C1 segment of cervical spinal cord (tissue), 14 donors: ENCODE measurements around the gene KRTAP17-1.
"Not testable (repeated sequence)": the region's sequence is repeated elsewhere in the genome, so short reads cannot be mapped to it uniquely, and the experiment has no call there.

Experiments
- DNase-seq, 14 donors: peaks; one replicate each; lab custom pipeline; 2025; lab: John Stamatoyannopoulos, UW

KRTAP17-1 gene

GRCh38 chr17:41315204-41315794 lies at the start of gene KRTAP17-1:
Gene KRTAP17-1 (minus strand): TSS chr17:41315710. CDS start chr17:41315650, 60 bp downstream.
- no peak for DNase-seq

GRCh38 chr17:41363881-41364280 lies 48.4 kb upstream of the KRTAP17-1 start:
- no peak for DNase-seq

GRCh38 chr17:41360296-41360995 lies 44.9 kb upstream of the KRTAP17-1 start:
- no peak for DNase-seq

DNA sequence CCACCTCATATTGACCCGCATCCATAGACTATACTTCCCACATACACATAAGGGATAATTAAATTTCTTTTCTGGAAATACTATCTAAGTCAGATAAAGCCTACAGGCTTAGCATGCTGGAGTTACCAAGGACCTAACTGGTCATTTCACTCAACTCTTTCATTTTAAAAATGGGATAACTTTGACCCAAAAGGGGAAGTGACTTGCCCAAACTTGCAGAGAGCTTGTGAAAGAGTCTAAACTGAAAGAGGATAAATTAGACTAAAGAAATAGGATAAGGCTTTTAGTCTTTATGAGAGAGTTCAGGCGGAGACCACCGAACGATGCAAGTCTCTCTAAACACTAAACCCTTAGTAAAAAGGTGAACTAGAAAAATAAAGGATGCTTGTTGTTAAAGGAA lies 39.0 kb upstream of the KRTAP17-1 start:
- no peak for DNase-seq

DNA sequence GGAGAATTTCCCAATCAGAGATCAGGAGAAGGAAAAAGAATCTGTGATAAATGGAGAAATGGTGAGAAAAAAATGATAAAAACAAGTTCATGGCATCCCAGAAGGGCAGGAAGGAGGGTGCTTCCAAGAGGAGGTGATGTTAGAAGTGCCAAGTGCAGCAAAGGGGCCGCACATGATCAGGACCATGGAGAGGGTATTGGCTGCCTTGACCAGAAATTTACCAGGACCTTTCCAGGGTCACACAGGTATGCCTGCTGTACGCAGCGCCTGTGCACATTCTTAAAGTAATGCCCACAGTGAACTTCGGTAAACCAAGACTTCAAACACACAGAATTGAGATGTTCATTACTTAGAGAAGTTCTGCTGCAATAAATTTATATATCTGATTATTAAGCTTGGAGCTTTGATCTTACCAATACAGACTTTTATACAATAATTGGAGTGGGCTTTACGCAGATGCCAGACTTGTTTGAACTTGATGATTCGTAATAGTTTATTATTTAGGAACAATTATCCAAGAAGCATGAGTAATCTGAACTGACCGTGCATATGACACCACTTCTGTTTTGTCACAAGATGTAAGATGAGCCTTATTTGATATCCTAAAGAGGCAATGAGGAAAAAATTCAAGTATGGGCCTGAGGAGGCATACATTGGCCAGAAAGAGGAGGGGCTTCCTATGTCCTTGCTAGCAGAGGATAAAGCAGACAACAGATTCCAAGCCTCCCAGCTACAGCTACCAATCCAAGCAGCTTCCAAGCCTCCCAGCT lies 37.3 kb upstream of the KRTAP17-1 start:
- no peak for DNase-seq

DNA sequence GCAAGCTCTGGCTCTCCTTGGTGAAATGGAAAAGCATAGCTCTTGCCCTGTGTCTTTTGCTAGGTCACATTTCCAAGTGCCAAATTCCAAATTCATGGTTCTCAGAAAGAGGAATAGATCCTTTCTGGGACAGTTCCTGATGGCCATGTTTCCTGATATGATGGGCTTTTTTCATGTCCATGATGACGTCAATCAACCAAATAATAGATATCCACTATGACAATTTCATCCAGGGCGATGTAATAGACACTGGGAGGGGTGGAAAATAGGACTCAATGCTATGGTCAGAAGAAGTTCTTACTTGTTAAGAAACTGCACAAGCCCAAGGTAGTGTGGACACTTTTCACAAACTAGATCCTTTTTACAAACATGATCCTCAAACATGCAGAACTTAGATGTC lies 35.7 kb upstream of the KRTAP17-1 start:
- no peak for DNase-seq

GRCh38 chr17:41350381-41350878 lies 34.9 kb upstream of the KRTAP17-1 start, which contains the start of gene KRT33A:
Gene KRT33A (minus strand): TSS chr17:41350828. CDS start chr17:41350767, 61 bp downstream.
- not testable (repeated sequence) for DNase-seq

- no peak for DNase-seq
Measured at GRCh38 chr17:41347869-41348760, 32.6 kb upstream of the KRTAP17-1 start.

DNA sequence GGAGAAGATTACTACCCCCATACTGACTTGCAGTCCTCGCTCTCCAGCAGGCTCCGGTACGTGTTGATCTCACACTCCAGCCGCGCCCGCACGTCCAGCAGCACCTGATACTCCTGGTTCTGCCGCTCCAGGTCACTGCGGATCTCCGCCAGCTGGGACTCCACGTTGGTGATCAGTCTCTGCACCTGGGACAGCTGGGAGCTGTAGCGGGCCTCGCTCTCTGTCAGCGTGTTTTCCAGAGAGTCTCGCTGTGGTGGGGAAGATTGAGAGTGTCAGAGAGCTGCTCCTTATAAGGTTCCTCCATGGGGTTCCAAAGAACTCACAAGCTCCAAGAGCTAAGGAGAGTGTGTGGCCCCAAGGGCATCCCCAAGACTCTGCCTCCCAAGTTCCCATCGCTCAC lies 30.9 kb upstream of the KRTAP17-1 start:
- not testable (repeated sequence) for DNase-seq

- no peak for DNase-seq
Measured at GRCh38 chr17:41345992-41346391, 30.5 kb upstream of the KRTAP17-1 start.

- no peak for DNase-seq
Measured at GRCh38 chr17:41343029-41343428, 27.5 kb upstream of the KRTAP17-1 start.

GRCh38 chr17:41340934-41341861 lies 25.7 kb upstream of the KRTAP17-1 start:
- DNase-seq = no peak

GRCh38 chr17:41340494-41340893 lies 25.0 kb upstream of the KRTAP17-1 start:
- DNase-seq = no peak

GRCh38 chr17:41339571-41340172 lies 24.2 kb upstream of the KRTAP17-1 start:
- no peak for DNase-seq

DNA sequence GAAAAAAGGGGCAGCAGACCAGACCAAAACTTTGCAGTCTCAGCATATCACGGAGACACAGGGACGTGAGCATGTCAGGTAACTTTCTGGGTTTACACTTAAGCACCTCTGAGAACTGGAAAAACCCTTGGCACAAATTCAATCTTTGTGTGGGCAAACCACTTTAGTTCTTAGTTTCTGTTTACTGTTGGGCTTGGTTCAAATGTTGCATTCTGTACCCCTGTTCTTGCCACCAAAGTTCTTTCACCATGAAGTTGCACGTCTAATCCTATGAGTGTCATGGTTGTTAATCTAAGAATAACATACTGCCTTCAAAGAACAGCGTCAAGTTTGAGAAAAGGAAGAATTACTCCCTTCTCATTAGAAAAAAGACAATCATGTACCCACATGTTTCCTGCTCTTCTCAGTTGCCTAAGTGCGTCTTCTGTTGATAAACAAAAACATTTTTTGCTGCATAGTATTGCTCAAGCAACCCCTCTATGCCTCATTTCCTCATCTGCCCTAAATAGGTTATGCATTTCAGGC lies 23.5 kb upstream of the KRTAP17-1 start:
- DNase-seq = no peak

GRCh38 chr17:41335747-41336146 lies 20.2 kb upstream of the KRTAP17-1 start:
- DNase-seq = no peak

DNA sequence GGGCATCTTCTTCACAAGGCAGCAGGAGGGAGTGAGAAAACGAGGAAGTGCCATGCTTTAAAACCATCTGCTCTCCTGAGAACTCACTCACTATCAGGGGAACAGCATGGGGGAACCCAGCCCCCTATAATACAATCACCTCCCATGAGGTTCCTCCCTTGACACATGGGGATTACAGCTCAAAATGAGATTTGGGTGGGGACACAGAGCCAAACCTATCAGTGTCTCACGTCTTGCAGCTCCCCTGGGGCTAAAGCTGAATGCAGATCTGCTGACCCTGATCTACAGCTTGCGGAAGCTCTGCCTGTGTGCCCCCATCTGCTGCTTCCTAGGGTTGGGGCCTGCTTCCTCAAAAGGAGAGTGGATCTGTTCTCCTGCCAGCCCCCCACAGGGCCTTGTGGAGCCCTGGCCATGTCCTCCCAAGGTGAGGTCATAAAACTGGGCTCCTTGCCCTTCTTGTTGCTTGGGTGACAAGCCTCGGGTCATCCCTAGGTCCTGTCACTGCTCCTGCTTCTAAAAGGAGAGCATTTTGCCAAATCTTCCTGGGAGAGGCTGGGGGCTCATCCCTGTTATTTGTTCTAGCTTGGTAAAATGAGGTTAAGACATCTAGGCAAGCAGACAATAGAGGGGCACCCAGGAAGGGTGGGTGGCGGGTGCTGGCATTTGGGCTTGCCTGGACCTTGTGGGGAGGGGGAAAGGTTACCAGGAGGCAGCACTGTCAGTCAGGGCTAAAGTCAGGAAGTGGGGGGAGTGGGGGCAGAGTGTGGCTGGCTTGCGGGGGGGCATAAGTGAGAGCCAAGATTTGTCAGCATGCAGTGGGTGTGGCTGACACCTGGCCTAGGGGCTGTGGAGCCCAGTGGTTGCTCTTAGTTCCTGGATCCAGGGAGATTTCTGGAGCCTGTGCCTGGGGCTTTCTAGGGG lies 19.1 kb upstream of the KRTAP17-1 start:
- DNase-seq = no peak

- no peak for DNase-seq
Measured at GRCh38 chr17:41333836-41334235, 18.3 kb upstream of the KRTAP17-1 start.
